ENCODE data around the gene NOTUM. TPM values are rescaled to one million over a fixed set of nuclear protein-coding genes. Genes with fewer than 3 reads are reported as not detected.

Gene NOTUM
- total and polyA plus RNA-seq, 4 donors: 0.19 to 5.4 (median 1.6) TPM

GRCh38 chr17:81904600-81905423 lies 56.2 kb downstream of the NOTUM start:
- no peak for DNase-seq (ENCODE audit: low spot score)
- H3K36me3 ChIP-seq (ENCODE audit: control insufficient read depth in 4 of 4, insufficient read depth in 3 of 4, low read depth in 1 of 4, low read length in 3 of 4): peaks cover 0 to 36% (median 19%) of the 10 kb centered on the region in 4 donors

GRCh38 chr17:81903896-81904599 lies 56.9 kb downstream of the NOTUM start:
- no peak overlapping the region for H3K27ac ChIP-seq (ENCODE audit: low read depth in 1 of 2, low read length in 2 of 2)
- no peak overlapping the region for H3K4me3 ChIP-seq (ENCODE audit: low read depth in 1 of 3, low read length in 3 of 3)
- DNase-seq (ENCODE audit: low spot score): no peak
- TF ChIP-seq HNF4A (conservative IDR thresholded peaks at IDR 0.05): no peak
- no peak for TF ChIP-seq TAF1 (conservative IDR thresholded peaks at IDR 0.05)
- TF ChIP-seq GABPA (IDR thresholded peaks at IDR 0.05 in 1 of 2, conservative IDR thresholded peaks at IDR 0.05 in 1 of 2): no peak
- no peak for TF ChIP-seq FOXA1 (IDR thresholded peaks at IDR 0.05)
- TF ChIP-seq EGR1 (IDR thresholded peaks at IDR 0.05; ENCODE audit: low read depth in 2 of 2): no peak
- no peak for TF ChIP-seq RAD21 (IDR thresholded peaks at IDR 0.05)
- peaks cover 0 to 40% (median 19%) of the 10 kb centered on the region in 4 donors for H3K36me3 ChIP-seq (ENCODE audit: control insufficient read depth in 4 of 4, insufficient read depth in 3 of 4, low read depth in 1 of 4, low read length in 3 of 4)
- H3K27me3 ChIP-seq (ENCODE audit: control insufficient read depth in 4 of 4, insufficient read depth in 4 of 4, low read length in 3 of 4): no peaks in the 10 kb centered on the region
- no peaks in the 10 kb centered on the region for H3K9me3 ChIP-seq (ENCODE audit: control insufficient read depth in 4 of 4, low read length in 3 of 4)
- no peak overlapping the region for H3K9ac ChIP-seq (ENCODE audit: low read depth in 1 of 2, low read length in 2 of 2)
- H3K4me1 ChIP-seq (ENCODE audit: control insufficient read depth in 4 of 4, insufficient read depth in 4 of 4, low read length in 3 of 4): peaks cover 2 to 31% (median 15%) of the 10 kb centered on the region in 4 donors
- 94% methylated on average over 24 of the region's 24 CpGs for WGBS

More at GRCh38 chr17:81904600-81905423, 56.2 kb downstream of the NOTUM start:
- Histone ChIP-seq H3K9ac (ENCODE audit: low read depth in 1 of 2, low read length in 2 of 2) (no peak overlapping the region), H3K4me3 (ENCODE audit: low read depth in 1 of 3, low read length in 3 of 3) (no peak overlapping the region), H3K27ac (ENCODE audit: low read depth in 1 of 2, low read length in 2 of 2) (no peak overlapping the region), H3K9me3 (ENCODE audit: control insufficient read depth in 4 of 4, low read length in 3 of 4) (no peaks in the 10 kb centered on the region), H3K4me1 (ENCODE audit: control insufficient read depth in 4 of 4, insufficient read depth in 4 of 4, low read length in 3 of 4) (peaks cover 7 to 38% (median 19%) of the 10 kb centered on the region in 4 donors), H3K27me3 (ENCODE audit: control insufficient read depth in 4 of 4, insufficient read depth in 4 of 4, low read length in 3 of 4) (no peaks in the 10 kb centered on the region)
- WGBS: 91% methylated on average over 28 of the region's 28 CpGs
- TF ChIP-seq FOXA1 (IDR thresholded peaks at IDR 0.05): no peak
- TF ChIP-seq TAF1 (conservative IDR thresholded peaks at IDR 0.05): no peak
- TF ChIP-seq SP1 (IDR thresholded peaks at IDR 0.05): no peak
- TF ChIP-seq GABPA (IDR thresholded peaks at IDR 0.05 in 1 of 2, conservative IDR thresholded peaks at IDR 0.05 in 1 of 2): no peak
- no peak for TF ChIP-seq MAX (IDR thresholded peaks at IDR 0.05)
- no peak for TF ChIP-seq FOXA2 (IDR thresholded peaks at IDR 0.05)
- no peak for TF ChIP-seq ZBTB33 (IDR thresholded peaks at IDR 0.05)
- no peak for TF ChIP-seq RXRA (IDR thresholded peaks at IDR 0.05)
- no peak for TF ChIP-seq HNF4G (IDR thresholded peaks at IDR 0.05)

- Histone ChIP-seq H3K27me3 (ENCODE audit: control insufficient read depth in 4 of 4, insufficient read depth in 4 of 4, low read length in 3 of 4) (no peaks in the 10 kb centered on the region), H3K36me3 (ENCODE audit: control insufficient read depth in 4 of 4, insufficient read depth in 3 of 4, low read depth in 1 of 4, low read length in 3 of 4) (peaks cover 0 to 44% (median 19%) of the 10 kb centered on the region in 4 donors), H3K4me3 (ENCODE audit: low read depth in 1 of 3, low read length in 3 of 3) (no peak overlapping the region), H3K4me1 (ENCODE audit: control insufficient read depth in 4 of 4, insufficient read depth in 4 of 4, low read length in 3 of 4) (peaks cover 2 to 30% (median 15%) of the 10 kb centered on the region in 4 donors), H3K27ac (ENCODE audit: low read depth in 1 of 2, low read length in 2 of 2) (no peak overlapping the region), H3K9ac (ENCODE audit: low read depth in 1 of 2, low read length in 2 of 2) (no peak overlapping the region), H3K9me3 (ENCODE audit: control insufficient read depth in 4 of 4, low read length in 3 of 4) (no peaks in the 10 kb centered on the region)
- no peak for DNase-seq (ENCODE audit: low spot score)
- 96% methylated on average over 10 of the region's 10 CpGs for WGBS
- TF ChIP-seq HNF4A (conservative IDR thresholded peaks at IDR 0.05) (no peak), JUND (IDR thresholded peaks at IDR 0.05) (no peak), EGR1 (IDR thresholded peaks at IDR 0.05; ENCODE audit: low read depth in 2 of 2) (no peak)
Observed at GRCh38 chr17:81903415-81903831, 57.6 kb downstream of the NOTUM start.

Measured in liver (tissue), 9 donors.